C4-2B (cell line): ENCODE data around the gene RNF123.

Experiments
- H3K27ac ChIP-seq: fragments of 450-650 bp; 2 replicates; pipeline ENCODE4 v1.5.1; 2017
- ZFX ChIP-seq: fragments of 450-650 bp; IDR thresholded peaks from 2 replicates; pipeline ENCODE4 v1.6.1; 2017
- TF ChIP-seq, protein P1 (sequence below): fragments of 450-650 bp; conservative IDR thresholded peaks from 2 replicates; pipeline ENCODE4 v1.5.1; 2017; ENCODE audit warnings: mild to moderate bottlenecking

RNF123 gene

DNA sequence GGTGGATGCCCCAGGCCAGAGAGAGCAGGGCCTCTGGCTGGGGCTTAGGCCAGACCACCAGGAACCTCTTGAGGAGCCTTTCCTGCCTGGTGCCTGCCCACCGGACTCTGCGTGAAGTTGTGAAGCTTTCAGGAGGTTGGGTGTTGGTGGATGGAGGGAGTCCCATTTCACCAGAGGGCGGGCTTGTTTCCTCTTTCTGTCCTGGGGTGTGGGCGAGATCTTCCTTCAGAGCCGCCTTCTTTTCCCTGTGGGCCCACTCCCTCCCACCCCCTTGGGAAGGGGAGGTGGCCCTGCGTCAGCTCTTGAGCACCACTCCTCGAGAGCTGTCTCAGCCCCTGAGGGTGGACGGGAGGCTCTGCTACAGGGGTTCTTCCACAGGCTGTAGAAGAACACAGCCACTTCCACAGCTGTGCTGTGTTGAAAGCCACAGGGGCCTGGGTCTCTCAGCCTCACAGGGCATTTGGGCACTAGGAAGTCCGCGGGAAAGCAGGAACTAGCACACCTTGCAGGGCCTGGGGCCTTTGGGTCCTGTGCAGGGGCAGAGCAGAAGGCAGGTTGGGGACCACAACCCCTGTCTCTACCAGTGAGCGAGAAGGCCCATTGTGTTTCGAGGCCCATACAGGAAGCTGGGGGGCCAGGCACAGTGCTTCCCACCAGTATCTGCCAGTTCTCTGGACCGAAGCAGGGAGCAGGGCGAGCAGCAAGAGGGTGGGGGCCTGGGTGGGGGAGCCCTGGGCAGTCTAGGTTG lies 28.0 kb downstream of the RNF123 start:
- no peak for TF ChIP-seq ZFX
- TF ChIP-seq, protein P1, sequence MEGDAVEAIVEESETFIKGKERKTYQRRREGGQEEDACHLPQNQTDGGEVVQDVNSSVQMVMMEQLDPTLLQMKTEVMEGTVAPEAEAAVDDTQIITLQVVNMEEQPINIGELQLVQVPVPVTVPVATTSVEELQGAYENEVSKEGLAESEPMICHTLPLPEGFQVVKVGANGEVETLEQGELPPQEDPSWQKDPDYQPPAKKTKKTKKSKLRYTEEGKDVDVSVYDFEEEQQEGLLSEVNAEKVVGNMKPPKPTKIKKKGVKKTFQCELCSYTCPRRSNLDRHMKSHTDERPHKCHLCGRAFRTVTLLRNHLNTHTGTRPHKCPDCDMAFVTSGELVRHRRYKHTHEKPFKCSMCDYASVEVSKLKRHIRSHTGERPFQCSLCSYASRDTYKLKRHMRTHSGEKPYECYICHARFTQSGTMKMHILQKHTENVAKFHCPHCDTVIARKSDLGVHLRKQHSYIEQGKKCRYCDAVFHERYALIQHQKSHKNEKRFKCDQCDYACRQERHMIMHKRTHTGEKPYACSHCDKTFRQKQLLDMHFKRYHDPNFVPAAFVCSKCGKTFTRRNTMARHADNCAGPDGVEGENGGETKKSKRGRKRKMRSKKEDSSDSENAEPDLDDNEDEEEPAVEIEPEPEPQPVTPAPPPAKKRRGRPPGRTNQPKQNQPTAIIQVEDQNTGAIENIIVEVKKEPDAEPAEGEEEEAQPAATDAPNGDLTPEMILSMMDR: no peak
- H3K27ac ChIP-seq: no peak overlapping the region

DNA sequence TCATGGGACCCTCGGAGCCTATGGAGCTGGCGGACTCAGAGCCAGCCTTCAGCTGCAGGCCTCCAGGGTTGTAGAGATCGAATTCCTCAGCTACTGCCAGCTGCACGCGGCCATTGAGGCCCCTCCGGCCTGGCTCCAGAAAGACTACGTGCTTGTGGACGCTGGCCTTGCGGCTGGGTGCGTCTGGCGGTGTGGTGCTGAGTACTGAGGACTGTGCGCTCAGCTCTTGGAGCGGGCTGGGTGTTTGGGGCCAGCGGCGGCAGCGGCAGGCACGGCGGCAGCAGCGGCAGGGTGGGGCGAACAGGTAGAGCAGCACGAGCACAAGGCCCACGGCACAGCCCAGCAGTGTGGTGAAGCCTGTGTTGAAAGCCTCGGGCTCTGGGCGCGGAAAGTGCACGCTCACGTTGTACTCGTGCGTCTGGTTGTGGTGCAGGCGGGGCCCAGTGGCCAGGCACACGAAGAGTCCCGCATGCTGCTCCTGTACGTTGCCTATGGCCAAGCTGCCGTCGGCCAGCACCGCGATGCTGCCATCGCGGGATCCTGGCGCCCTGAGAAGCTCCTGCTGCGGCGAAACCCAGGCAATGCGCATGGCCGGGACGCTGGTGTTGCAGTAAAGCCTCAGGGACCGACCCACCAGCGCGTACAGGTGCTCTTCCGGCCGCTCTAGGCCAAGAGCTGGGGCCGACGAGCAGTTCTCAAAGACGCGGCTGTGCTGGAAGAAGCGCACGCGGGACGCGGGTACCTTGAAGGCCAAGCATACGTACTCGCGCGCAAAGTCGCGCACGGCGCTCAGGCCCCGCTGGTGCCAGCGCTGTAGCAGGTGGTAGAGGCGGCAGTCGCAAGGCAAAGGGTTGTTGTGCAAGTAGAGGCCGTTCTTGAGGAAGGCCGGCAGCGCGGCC lies 28.9 kb downstream of the RNF123 start:
- TF ChIP-seq ZFX: no peak
- TF ChIP-seq, protein P1: no peak
- no peak overlapping the region for H3K27ac ChIP-seq

DNA sequence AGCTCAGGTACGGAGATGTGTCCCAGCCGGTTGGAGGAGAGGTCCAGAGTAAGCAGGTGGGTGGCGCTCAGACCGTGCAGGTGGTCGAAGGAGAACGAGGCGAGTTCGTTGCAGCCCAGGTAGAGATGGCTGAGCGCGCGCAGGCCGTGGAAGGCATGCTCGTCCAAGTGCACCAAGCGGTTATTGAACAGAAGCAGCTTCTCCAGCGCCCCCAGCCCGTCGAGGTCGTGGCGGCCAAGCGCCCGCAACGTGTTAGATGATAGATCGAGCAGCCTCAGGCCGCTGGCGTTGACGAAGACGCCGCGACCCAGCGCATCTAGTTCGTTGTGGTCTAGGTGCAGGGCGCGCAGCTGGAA lies 29.5 kb downstream of the RNF123 start:
- TF ChIP-seq ZFX: no peak
- TF ChIP-seq, protein P1: no peak
- H3K27ac ChIP-seq: peak overlapping the region; percentile 42

DNA sequence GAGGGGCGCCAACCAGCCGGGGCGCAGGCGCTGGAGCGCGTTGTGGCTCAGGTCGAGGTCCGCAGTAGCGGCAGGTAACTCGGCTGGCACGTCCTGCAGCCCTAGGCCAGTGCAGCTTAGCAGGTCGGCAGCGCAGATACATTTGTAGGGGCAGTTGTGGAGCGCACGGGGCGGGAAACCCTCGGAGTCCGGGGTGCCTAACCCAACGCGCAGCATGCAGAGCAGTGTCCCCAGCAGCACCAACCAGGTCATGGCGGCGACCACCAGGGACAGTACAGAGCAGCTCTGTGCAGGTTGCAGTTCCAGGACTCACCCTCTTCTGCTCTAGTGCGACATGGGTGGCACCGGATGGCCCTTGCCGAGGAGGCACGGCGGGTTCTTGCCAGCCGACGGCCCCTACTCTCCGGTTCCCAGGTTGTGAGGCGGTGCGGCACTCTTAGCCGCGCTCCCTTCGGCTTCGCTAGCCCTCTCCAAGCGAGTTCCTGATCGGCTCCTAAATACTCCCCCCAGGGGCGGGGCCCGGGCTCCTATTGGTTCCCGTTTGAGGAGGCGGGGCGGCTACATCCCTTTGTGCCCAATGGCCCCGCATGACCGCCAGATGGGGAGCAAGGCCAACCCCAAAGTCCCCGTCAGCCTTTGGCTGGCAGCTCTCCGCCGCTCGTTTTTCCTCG lies 30.0 kb downstream of the RNF123 start, which contains the start of gene AMIGO3:
Gene AMIGO3, minus strand, starts transcription at position 471 of the 671 bp plus-strand sequence. Its CDS starts 219 bp downstream, at position 252.
- H3K27ac ChIP-seq: peak within 1 kb of the TSS; percentile 42
- TF ChIP-seq, protein P1: no peak; the same call in 1 of the 2 replicates
- no peak for TF ChIP-seq ZFX

DNA sequence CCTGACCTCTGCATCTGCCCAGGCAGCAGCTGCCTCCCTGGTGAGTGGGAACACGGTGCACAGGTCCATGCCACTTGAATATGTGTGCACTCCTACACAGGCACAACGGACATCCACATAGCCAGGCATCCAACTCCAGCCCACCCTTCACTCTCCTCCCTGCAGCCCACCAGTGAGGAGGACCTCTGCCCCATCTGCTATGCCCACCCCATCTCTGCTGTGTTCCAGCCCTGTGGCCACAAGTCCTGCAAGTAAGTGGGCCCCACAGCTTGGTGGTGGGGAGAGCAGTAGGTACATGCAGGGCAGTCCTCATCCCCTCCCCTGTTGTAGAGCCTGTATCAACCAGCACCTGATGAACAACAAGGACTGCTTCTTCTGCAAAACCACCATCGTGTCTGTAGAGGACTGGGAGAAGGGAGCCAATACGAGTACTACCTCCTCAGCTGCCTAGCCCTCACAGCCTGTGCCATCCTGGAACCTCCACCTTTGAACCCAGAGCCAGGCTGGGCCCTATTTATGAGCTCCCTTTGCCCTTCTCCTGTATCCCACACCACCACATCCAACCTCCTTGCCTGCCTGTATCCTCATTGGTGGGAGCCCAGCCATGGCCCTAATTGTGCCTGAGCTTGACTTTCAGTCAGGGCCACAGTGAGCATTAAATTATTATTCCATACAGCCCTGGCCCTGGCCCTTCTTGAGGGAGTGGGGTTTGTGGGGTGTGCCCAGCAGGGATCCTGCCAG lies 31.7 kb downstream of the RNF123 start:
- H3K27ac ChIP-seq: no peak overlapping the region; the same call in 1 of the 2 replicates
- TF ChIP-seq ZFX: no peak
- TF ChIP-seq, protein P1: no peak

DNA sequence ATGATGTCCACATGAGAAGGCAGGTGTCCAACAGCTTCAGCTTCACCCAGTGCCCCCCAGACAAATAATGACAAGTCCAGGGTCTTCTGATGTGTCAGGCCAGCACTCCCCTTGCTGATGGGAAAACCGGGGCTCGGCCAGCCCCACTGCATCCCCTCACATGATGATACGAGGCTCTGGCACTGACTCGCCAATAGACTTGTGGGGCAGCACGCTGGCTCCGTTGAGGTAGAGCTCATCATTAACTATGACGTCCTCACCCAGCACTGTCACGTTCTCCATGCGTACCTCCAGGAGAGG lies 32.2 kb downstream of the RNF123 start:
- no peak overlapping the region for H3K27ac ChIP-seq
- TF ChIP-seq ZFX: no peak
- TF ChIP-seq, protein P1: no peak
